Trophoblast cell (in vitro differentiated cells and primary cell): ENCODE results near the gene PEA15.

Source experiments
- DNase-seq, 2 donors: peaks; one replicate each; pipeline ENCODE4 v3.0.0-alpha.2; 2016
- H2AFZ ChIP-seq: 2 replicates; pipeline ENCODE4 v1.6.1; 2013; ENCODE audit warnings: low read length, moderate library complexity, mild to moderate bottlenecking; ENCODE audit not compliant: insufficient read depth, poor library complexity
- H2AK5ac ChIP-seq: 2 replicates; pipeline ENCODE4 v1.6.1; 2013; ENCODE audit warnings: mild to moderate bottlenecking, low read length
- H2BK120ac ChIP-seq: 2 replicates; pipeline ENCODE4 v1.6.1; 2013; ENCODE audit warnings: low read length, mild to moderate bottlenecking, moderate library complexity; ENCODE audit not compliant: insufficient read depth, poor library complexity
- H2BK12ac ChIP-seq: 2 replicates; pipeline ENCODE4 v1.6.1; 2013; ENCODE audit warnings: mild to moderate bottlenecking, low read length, moderate library complexity
- H2BK5ac ChIP-seq: 2 replicates; pipeline ENCODE4 v1.6.1; 2013; ENCODE audit warnings: low read length, low read depth, moderate library complexity, mild to moderate bottlenecking; ENCODE audit not compliant: poor library complexity
- H3K14ac ChIP-seq: 2 replicates; pipeline ENCODE4 v1.6.1; 2013; ENCODE audit warnings: mild to moderate bottlenecking, low read length
- H3K18ac ChIP-seq: 2 replicates; pipeline ENCODE4 v1.6.1; 2013; ENCODE audit warnings: mild to moderate bottlenecking, low read length
- H3K23ac ChIP-seq: 2 replicates; pipeline ENCODE4 v1.6.1; 2013; ENCODE audit warnings: low read length
- H3K27ac ChIP-seq: 2 replicates; pipeline ENCODE4 v1.5.1; 2013; ENCODE audit warnings: low read depth, mild to moderate bottlenecking, inconsistent platforms, low read length, moderate library complexity
- H3K27me3 ChIP-seq: 2 replicates; pipeline ENCODE4 v1.6.1; 2013; ENCODE audit warnings: inconsistent platforms, mild to moderate bottlenecking, low read length, moderate library complexity; ENCODE audit not compliant: insufficient read depth
- H3K36me3 ChIP-seq, 2 experiments: 1 replicate in 1 of 2; 2 replicates in 1 of 2; pipeline ENCODE4 v1.6.1; 2013; ENCODE audit warnings: low read length in 2 of 2, mild to moderate bottlenecking in 2 of 2, moderate library complexity in 1 of 2; ENCODE audit not compliant: insufficient read depth in 2 of 2, control insufficient read depth in 1 of 2
- H3K4ac ChIP-seq: 2 replicates; pipeline ENCODE4 v1.6.1; 2013; ENCODE audit warnings: low read depth, mild to moderate bottlenecking, low read length, moderate library complexity
- H3K4me1 ChIP-seq, 2 experiments: 1 replicate in 1 of 2; 2 replicates in 1 of 2; pipeline ENCODE4 v1.6.1; 2013; ENCODE audit warnings: low read length in 2 of 2, mild to moderate bottlenecking in 2 of 2, moderate library complexity in 1 of 2; ENCODE audit not compliant: insufficient read depth in 2 of 2, control insufficient read depth in 1 of 2
- H3K4me2 ChIP-seq: 2 replicates; pipeline ENCODE4 v1.6.1; 2013; ENCODE audit warnings: inconsistent platforms, mild to moderate bottlenecking, low read length, moderate library complexity
- H3K4me3 ChIP-seq: 2 replicates; pipeline ENCODE4 v1.5.1; 2013; ENCODE audit warnings: mild to moderate bottlenecking, low read depth, low read length, inconsistent platforms
- H3K79me1 ChIP-seq: one replicate; pipeline ENCODE4 v1.6.1; 2013; ENCODE audit warnings: low read length
- H3K79me2 ChIP-seq: 2 replicates; pipeline ENCODE4 v1.6.1; 2013; ENCODE audit warnings: low read length, mild to moderate bottlenecking; ENCODE audit not compliant: control insufficient read depth, insufficient read depth, poor library complexity
- H3K9ac ChIP-seq: 2 replicates; pipeline ENCODE4 v1.6.1; 2013; ENCODE audit warnings: mild to moderate bottlenecking, low read length
- H3K9me3 ChIP-seq: 2 replicates; pipeline ENCODE4 v1.6.1; 2013; ENCODE audit warnings: low read depth, mild to moderate bottlenecking, control low read depth, inconsistent platforms, low read length; ENCODE audit not compliant: insufficient read depth
- H4K12ac ChIP-seq: 2 replicates; pipeline ENCODE4 v1.6.1; 2013; ENCODE audit warnings: low read depth, mild to moderate bottlenecking, low read length, moderate library complexity
- H4K8ac ChIP-seq: 2 replicates; pipeline ENCODE4 v1.6.1; 2013; ENCODE audit warnings: low read depth, mild to moderate bottlenecking, low read length, moderate library complexity
- H4K91ac ChIP-seq: one replicate; pipeline ENCODE4 v1.6.1; 2013; ENCODE audit warnings: low read depth, mild to moderate bottlenecking, low read length, moderate library complexity
- WGBS: extraction: QIAGEN DNeasy Blood & Tissue Kit; methylation state at CpG from one replicate; pipeline ENCODE4 v1.1.7; 2013; ENCODE audit warnings: missing lambda C conversion rate; ENCODE audit not compliant: insufficient read length, insufficient coverage; ENCODE audit errors: extremely low coverage; 5-methylcytosine and 5-hydroxymethylcytosine counted together

PEA15 gene

GRCh38 chr1:160261556-160261892, 56.3 kb downstream of the PEA15 start:
- Histone ChIP-seq H3K4me3 (peak overlapping the region; percentile 93), H2BK12ac (no peak overlapping the region), H3K79me2 (peaks cover 6% of the 10 kb centered on the region), H3K4me2 (peak overlapping the region; percentile 53), H4K12ac (no peak overlapping the region), H3K23ac (no peak overlapping the region), H4K8ac (peak overlapping the region; percentile 91), H2AK5ac (no peak overlapping the region), H3K4ac (no peak overlapping the region), H3K9ac (peak overlapping the region; percentile 26), H2BK5ac (peak overlapping the region; percentile 66), H3K79me1 (peaks cover 9% of the 10 kb centered on the region), H2BK120ac (peak overlapping the region; percentile 40), H3K9me3 (no peaks in the 10 kb centered on the region), H3K36me3 (no peaks in the 10 kb centered on the region), H3K4me1 (no peaks in the 10 kb centered on the region), H3K27me3 (no peaks in the 10 kb centered on the region), H4K91ac (peak overlapping the region; percentile 78), H3K27ac (peak overlapping the region; percentile 35), H3K14ac (peak overlapping the region; percentile 92), H3K18ac (peak overlapping the region; percentile 70), H2AFZ (peak overlapping the region; percentile 71)
- WGBS = no CpG with 5 or more reads among the region's 8 CpGs
- peak; percentile 68 to 72 for DNase-seq

- H3K79me2 ChIP-seq = peaks cover 6% of the 10 kb centered on the region
- peak within 1 kb of the TSS; percentile 92 for H3K14ac ChIP-seq
- H3K79me1 ChIP-seq = peaks cover 9% of the 10 kb centered on the region
- no peaks in the 10 kb centered on the region for H3K9me3 ChIP-seq
- H3K4ac ChIP-seq = peak within 1 kb of the TSS; percentile 62
- H3K9ac ChIP-seq = peak within 1 kb of the TSS; percentile 92
- no peaks in the 10 kb centered on the region for H3K27me3 ChIP-seq
- H4K91ac ChIP-seq = peak within 1 kb of the TSS; percentile 78
- H2AFZ ChIP-seq = peak within 1 kb of the TSS; percentile 71
- DNase-seq = peak; percentile 98 to 99
- no peak within 1 kb of the TSS for H3K23ac ChIP-seq
- H2BK12ac ChIP-seq = no peak within 1 kb of the TSS
- H3K27ac ChIP-seq = peak within 1 kb of the TSS; percentile 39
- H2AK5ac ChIP-seq = peak within 1 kb of the TSS; percentile 56
- WGBS = no CpG with 5 or more reads among the region's 67 CpGs
- H3K4me3 ChIP-seq = peak within 1 kb of the TSS; percentile 93
- no peaks in the 10 kb centered on the region for H3K4me1 ChIP-seq
- peak within 1 kb of the TSS; percentile 66 for H2BK5ac ChIP-seq
- peak within 1 kb of the TSS; percentile 40 for H2BK120ac ChIP-seq
- H3K18ac ChIP-seq = peak within 1 kb of the TSS; percentile 70
- H3K36me3 ChIP-seq = no peaks in the 10 kb centered on the region
- H4K8ac ChIP-seq = peak within 1 kb of the TSS; percentile 91
- peak within 1 kb of the TSS; percentile 88 for H4K12ac ChIP-seq
- peak within 1 kb of the TSS; percentile 81 for H3K4me2 ChIP-seq
These were observed 57.0 kb downstream of the PEA15 start, which contains the start of gene DCAF8 for GRCh38 chr1:160261893-160262794. Gene DCAF8 (minus strand): TSS chr1:160262549. CDS start chr1:160244008, 18,541 bp downstream.

- no peaks in the 10 kb centered on the region for H3K27me3 ChIP-seq
- no peak overlapping the region for H3K9ac ChIP-seq
- no peak overlapping the region for H4K91ac ChIP-seq
- H3K9me3 ChIP-seq = no peaks in the 10 kb centered on the region
- H3K4me1 ChIP-seq = no peaks in the 10 kb centered on the region
- H3K79me2 ChIP-seq = peaks cover 6% of the 10 kb centered on the region
- H2BK120ac ChIP-seq = no peak overlapping the region
- no peak overlapping the region for H2AFZ ChIP-seq
- no peak for DNase-seq
- no peak overlapping the region for H4K12ac ChIP-seq
- no peak overlapping the region for H3K4me2 ChIP-seq
- no peak overlapping the region for H2BK12ac ChIP-seq
- no peak overlapping the region for H3K4ac ChIP-seq
- H3K23ac ChIP-seq = no peak overlapping the region
- no peak overlapping the region for H2AK5ac ChIP-seq
- no peak overlapping the region for H4K8ac ChIP-seq
- H3K4me3 ChIP-seq = no peak overlapping the region
- no peak overlapping the region for H3K18ac ChIP-seq
- no peak overlapping the region for H3K27ac ChIP-seq
- no peaks in the 10 kb centered on the region for H3K36me3 ChIP-seq
- no peak overlapping the region for H2BK5ac ChIP-seq
- WGBS = no CpG with 5 or more reads among the region's 4 CpGs
- peaks cover 9% of the 10 kb centered on the region for H3K79me1 ChIP-seq
- H3K14ac ChIP-seq = no peak overlapping the region
These were observed 59.7 kb downstream of the PEA15 start for GRCh38 chr1:160264795-160265307.
